HG03565 (cell line): ENCODE results near the gene MCF2L.

ENCODE experiments used
- ATAC-seq: cut with Tn5 transposase; IDR thresholded peaks from one replicate; pipeline ENCODE4 v1.9.1; 2021; ENCODE audit warnings: mild to moderate bottlenecking, moderate library complexity; ENCODE audit not compliant: unreplicated experiment

The MCF2L gene

DNA sequence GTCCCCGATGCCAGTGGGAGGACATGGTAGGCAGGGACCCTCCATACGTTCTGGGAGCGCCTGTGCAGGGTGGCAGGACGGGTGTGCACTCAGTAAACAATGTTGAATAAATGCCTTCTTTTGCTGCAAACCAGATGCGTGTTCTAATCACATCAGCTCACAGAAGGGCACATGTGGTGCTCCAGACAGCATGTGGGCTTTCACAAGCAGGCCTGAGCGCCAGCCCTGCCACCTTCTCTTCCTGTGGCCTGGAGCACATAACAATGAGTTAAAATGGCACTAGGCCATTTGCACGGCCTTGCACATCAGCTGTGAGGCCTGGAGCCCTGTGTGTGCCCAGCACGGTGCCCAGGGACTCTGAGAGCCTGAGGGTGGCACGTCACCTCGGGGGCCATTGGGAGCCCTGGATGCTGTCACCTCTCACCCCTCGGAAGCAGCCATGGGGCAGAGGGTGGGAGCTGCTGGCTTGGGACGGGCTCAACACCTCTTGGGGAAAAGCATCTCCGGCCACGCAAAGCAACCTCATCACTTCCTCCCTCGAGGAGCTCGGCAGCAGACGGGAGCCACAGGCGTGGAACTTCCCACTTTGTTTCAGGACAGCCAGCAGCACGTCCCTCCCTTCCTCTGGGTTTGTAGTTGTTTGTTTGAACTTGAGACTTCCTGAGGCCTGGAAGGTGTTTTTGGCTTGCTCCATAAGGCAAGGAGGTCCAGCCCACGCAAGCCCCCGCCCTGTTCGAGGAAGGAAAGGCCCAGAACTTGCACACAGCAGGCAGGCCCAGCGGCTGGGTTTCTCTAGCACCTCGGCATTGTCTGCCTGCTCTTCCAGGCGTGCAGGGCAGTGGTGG is 9.8 kb downstream of the MCF2L start:
- ATAC-seq = no peak

DNA sequence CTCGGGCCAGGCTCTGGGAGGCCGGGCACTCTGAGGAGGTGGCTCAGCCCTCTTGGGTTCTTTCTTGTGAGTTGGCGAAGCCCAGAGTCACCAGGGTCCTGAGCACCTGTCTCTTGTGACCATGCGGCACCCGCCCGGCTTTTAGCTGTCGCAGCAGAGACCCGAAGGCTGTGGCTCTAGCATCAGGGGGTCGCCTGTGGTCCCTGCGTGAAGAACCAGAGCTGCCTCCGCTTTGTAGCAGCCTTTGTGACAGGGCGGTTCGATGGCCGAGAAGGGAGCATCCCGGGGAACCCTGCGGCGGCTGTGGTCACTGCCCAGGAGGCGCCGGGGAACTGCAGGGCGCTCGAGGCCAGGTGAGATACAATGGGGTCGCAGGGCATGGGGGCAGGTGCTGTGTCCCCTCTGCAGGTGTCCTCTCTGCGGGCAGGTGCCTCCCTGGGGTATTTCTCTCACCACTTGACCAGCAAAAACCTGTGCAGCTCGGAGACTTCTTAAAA is 10.4 kb downstream of the MCF2L start:
- no peak for ATAC-seq

DNA sequence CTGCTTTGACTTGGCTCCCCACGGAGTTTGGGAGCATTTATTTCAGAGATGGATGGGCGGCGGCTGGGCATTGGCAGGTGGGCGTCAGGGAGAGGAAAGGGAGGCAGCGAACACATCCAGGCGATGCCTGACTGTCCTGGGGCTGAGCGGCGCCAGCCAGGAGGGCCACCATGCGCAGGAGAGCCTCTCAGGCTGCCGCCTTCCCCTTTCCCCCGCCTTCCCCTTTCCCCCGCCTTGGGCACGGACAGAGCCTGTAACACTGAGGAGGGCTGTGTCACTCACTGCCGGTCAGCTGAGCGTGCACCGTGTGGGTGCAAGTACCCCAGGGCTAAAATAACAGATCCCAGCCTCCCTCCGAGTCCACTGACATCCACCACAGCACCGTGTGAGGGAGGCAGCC is 11.4 kb downstream of the MCF2L start:
- ATAC-seq = no peak

DNA sequence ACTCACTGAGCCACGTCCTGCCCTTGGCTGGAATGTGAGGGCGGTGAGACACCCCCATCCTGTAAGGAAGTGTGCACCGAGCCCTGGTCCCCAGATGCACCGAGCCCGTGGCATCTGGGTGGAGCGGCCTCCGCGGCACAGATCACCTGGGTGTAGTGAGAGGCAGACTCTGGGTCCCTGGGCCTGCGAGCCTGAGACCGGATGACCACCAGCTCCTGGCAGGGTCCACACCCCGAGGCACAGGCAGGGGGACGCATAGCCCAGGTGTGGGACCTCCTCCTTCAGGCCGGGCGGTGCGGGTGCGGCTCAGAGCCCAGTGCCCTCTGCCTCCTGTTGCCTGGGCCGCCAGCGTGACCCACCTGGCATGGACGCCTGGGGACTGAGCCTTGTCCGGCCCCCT is 12.4 kb downstream of the MCF2L start:
- no peak for ATAC-seq

DNA sequence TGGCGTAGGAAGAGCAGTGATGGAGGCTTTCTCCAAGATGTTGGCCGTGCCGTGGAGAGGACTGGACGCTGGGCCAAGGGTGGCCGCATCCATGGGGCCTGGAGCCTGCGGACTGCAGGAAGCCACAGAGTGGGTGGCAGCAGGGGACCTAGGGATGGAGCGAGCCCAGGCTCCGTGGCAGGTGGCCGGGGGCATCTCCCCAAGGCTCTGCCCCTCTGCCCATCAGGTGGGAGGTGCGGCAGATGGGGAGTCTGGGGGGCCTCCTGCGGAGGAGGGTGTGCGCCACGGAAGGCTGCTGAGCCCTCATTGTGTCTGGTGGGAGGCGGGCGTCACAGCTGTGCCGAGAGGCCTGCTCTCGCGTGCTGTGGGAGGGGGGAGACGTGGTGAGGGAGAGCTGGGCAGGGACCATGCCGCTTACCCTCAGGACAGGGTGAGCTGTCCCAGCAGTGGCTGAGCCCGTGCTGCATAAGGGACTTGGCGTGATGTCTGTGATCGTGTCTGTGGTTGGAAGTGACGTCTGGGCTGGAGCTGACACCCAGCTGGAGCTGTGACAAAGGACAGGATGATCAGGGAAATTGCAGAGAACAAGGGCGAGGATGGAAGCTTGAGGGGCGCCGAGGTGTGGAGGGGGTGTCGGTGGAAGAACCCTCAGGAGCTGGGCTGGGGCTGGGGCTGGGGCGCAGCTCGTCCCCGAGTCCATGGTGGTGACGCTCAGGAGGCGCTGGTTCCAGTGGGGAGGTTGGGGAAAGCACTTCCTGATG is 13.4 kb downstream of the MCF2L start:
- no peak for ATAC-seq

DNA sequence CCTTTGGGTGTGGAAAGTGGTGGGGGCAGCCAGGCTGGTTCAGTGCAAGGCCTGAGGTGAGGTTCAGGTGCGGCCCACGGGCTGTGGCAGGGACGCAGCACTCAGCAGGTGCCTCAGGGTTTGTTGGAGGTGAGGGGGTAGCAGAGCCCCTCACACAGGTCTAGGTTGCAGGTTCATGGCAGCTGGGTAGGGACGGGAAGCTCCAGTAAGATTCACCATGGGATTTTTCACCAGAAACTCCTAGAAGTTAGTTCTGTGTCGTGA is 14.0 kb downstream of the MCF2L start:
- ATAC-seq = no peak

DNA sequence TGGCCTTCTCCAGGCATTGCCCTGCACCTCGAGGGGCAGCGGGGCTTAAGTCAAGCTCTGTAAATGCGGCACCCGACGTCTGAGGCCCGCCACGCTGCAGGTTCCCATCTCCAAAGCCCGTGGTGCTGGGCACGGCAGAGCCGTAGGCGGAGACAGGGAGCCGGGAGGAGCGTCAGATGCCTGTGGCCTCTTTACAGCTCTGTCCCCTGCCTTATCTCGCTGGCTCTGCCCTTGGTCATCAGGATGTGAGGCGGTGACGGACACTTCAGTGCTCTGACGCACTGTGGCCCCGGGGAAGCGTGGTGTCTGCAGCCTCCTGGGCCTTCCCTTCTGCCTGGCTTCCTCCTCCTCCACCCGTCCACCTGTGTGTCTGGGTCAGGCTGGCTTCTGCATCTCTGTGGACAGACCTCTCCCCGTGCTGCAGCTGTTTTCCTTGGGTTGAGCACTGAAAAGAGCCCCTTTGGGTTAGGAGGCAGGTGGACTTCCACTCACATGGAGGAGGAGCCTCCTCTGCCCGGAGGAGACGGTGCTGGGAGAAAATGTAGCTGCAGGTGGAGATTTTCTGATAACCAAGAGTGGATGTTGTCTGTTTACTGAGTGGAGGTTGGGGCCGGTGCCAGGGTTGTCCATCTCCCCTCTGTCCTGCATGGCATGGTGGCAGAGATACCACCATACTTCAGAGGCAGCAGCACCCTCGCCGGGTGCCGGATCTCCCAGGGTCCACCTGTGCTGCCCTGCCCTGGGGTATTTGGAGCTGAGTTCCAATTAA is 14.6 kb downstream of the MCF2L start:
- no peak for ATAC-seq

DNA sequence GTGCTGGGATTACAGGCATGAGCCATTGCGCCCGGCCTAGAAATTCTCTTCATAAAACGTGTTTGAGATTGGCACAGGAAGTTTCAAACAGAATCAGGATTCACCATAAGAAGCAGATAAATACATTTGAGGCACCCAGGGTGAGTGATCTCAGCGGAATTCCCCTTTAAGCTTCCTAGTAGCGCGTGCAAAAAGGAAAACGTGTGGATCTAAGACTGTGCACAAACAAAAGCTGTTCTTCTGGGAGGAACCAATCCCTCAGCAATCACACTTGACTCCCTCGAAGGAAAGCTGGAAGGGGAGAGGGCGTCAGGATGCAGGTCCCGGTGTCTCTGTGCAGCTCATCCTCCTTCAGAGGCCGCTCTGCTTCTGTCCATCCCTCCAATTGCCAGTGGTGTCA is 15.5 kb downstream of the MCF2L start:
- no peak for ATAC-seq

DNA sequence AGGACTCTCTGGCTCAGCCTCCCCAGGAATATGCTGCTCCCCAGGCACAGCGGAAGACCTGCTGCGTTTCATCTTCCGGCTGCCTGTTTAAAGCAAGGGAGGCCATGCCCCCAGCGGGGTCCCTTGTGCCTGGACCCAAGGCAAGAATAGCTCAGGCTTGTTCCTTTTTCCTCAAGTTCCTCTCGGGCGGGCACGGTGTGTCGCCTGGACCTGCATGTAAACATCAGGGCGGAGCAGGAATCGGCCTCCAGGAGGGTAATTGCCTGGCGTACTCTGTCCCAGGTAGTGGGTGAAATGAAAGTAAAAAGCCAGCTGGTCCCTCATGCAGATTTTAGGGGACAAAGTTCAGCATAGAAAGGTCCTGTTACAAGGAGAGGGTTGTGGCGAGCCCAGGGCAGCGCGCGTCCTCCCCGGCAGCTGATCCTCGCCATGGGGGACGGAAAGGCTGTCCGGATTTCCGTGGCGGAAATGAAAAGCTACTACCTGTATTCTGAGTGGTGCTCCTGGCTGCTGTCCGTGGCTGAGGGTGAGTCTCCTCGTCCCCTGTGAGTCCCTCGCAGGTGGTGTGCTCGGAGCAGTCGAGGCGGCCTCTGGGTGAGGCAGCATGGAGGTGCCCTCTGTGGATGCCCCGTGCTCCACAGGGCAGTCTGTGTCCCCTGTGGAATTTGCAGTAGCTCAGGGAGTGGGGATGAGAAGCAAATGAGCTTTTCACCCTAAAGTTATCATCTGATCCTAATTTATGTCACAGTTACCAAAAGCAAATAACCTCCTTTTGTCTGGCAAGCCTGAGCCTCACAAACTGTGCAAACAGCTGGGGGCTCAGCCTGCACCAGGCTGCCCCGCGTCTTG is 16.2 kb downstream of the MCF2L start:
- no peak for ATAC-seq

DNA sequence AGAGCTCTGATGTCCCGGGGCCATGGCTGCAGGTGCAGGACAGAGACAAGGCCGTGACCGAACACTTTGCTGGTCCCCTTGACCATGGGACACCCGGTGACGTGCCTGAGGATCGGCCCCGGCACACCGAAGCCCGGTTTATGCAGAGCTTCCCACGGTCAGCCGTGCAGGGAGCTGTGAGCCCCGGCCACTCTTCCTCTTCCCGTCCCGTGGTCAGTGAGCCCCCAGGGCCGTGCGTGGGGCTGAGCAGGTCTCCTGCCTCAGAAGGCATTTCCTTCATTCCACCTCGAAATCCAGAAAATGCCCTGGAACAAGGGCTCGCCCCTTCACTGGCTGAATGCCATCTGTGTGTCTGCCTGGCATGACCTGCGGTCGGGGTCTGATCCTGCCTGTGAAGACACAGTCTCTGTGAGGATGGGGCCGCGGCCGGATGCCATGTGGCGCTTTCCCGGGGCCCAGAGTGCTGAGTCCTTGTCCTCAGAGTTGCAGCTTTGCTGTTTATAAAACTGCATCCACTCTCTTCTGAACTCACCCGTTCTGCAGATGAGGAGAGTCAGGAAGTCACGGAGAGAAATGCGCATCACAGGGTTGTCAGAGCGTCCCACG is 16.9 kb downstream of the MCF2L start:
- ATAC-seq = no peak

DNA sequence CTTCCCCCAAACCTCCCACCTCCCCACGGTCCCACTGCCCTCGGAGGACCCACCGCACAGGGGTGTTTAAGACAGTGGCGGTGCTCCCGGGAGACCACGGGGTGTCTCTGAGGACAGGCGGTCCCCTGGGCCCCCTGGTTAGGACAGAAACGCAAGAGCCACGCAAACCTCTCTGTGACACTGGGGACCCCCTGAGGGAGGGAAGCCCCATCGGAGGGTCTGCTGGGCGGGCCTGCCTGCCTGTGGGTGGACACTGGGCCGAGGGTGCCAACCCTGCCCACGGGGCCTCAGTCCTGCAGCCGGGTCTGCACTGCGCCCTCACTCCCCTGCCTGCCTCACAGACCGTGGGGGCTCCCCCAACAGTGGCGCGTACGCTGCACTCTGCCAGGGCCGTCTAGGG is 17.5 kb downstream of the MCF2L start:
- no peak for ATAC-seq

DNA sequence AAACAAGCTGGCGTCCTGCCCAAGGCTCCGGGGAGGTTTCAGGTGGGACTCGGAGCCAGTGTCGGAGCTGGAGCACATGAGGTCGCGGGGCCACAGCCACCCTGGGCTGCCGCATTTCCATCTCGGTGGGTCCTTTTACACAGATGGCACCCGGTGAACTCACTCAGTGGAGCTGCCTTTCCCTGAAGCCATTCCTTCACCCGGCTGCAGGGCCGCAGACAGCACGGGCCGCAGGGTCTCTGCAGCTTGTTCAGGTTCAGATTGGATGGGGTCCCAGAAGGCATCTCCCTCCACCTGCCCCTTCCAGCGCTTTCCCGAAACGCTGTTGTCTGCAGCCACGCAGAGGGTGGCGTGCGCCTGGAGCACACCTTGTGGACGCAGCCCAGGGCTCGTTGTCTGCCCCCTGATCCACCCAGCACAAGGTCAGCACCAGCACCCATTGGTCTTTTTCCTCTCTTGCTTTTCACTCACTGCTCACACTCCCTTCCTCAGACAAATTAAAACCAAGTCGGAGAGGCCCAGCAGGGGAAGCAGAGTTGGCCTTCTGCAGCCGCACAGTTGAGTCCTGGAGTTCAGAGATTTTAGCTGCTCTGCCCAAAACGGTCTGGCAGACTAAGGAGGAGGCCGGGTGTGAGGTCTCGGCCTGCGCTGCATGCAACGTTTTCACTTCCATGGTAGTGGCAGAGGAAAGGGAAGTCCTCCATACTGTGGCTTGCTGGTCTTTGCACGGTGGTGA is 18.1 kb downstream of the MCF2L start:
- no peak for ATAC-seq

DNA sequence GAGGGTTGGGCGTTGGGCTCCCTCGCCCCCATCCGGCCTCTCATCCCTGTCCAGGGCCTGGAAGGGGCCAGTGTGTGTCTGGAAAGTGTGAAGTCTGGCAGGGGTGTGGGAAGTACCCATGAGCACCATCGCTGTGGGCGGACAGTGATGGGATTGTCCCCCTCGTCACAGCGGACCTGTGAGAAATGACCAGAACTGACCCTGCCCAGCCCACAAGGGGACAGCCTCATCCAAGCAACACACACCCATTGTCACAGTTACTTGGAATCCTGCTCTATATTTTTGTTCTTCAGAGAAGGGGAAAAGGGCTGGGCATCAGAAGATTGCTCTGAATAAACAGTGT is 18.6 kb downstream of the MCF2L start:
- ATAC-seq = no peak

DNA sequence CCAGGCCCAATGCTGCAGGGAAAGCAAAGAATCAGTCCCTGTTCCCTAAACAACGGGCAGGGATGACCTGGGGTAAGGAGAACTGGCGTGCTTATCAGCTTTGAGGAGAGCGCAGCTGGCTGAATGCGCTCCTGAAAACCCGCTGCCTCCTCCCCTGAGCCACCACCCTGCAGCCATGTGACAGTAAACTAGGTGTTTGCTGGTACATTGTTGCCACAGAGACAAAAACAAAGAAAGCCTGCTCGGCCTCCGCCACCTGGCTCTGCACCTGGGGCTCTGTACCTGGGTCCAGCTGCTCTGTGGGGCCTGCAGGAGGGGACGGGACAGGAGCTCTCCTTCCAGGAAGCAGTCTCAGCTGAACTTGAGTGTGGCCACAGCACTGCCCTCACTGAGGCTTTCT is 21.8 kb downstream of the MCF2L start:
- ATAC-seq = no peak

DNA sequence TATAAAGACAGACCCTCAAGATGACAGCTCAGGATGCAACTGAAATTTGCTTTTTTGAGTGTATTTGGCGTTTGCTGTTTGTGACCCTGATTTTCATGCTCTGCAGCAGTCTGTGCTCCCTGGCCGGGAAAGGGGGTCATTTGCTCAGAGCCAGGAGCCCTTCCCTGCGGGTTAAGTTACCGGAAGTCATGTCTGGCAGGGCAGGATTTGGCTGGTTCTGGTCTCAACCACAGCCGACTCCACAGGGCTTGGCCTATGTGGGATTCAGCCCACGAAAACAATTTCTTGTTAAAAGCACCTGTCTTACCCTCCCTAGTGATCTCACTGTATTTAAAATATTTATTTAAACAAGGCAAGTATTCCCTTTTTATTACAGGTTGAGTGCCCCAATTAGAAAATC is 22.6 kb downstream of the MCF2L start:
- ATAC-seq = no peak

DNA sequence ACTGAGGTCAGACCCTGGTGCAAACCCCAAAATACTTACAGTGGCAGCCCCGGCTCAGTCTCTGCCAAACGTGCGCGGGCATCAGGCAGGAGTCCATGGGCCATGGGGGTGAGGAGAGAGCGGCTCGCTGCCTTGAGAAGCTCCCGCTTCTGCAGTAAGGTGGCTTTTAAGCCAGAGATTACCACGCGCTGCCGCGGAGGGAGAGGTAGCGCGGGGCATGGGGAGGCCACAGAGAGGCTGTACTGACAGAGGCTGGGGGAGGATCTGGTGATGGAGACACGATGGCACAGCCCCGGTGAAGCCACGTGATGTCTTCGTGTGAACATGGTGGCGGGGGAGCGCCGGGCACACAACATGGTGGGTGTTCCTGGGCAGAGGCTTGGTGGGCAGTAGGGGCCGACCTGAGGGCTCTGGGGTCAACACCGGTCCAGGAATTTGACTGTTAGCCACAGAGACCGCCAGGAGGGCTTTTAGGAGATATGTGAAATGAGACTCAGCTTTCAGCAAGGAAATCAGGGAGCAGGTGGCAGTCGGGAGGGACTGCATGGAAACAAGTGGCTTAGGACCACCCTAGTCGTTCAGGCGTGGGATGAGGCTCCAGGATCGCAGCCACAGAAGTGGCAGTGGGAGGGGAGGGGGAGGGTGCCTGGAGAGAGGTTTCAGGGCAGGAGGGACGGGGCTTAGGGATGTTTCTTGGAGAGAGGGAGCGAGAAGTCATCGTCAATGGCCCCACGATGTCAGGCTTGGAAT is 24.1 kb downstream of the MCF2L start:
- no peak for ATAC-seq

DNA sequence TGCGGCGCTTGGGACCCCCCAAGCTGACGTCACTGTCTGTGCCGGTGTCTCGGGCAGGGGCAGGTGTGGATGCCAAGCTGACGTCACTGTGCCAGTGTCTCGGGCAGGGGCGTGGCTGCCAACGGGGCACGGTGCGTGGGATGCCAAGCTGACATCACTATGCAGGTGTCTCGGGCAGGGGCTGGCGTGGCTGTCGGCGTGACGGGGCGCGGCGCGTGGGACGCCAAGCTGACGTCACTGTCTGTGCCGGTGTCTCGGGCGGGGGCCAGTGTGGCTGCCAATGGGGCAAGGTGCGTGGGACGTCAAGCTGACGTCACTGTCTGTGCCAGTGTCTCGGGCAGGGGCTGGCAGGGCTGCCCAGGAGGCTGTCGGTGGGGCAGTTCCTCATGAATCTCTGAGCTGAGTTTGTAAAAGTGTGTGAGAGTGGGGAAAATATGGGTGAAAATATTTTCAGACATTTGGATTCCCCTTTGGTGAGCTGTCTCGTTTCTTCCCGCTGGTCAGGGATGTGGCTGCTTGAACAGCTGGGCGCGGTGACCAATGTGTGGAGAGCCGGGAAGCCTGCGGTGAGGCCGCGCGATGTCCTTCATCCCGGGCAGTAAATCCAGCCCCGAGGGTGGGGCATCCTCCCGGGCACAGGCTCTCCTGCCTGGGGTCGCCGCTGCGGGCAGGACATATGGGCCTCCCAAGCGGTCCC is 25.2 kb downstream of the MCF2L start:
- ATAC-seq = no peak

DNA sequence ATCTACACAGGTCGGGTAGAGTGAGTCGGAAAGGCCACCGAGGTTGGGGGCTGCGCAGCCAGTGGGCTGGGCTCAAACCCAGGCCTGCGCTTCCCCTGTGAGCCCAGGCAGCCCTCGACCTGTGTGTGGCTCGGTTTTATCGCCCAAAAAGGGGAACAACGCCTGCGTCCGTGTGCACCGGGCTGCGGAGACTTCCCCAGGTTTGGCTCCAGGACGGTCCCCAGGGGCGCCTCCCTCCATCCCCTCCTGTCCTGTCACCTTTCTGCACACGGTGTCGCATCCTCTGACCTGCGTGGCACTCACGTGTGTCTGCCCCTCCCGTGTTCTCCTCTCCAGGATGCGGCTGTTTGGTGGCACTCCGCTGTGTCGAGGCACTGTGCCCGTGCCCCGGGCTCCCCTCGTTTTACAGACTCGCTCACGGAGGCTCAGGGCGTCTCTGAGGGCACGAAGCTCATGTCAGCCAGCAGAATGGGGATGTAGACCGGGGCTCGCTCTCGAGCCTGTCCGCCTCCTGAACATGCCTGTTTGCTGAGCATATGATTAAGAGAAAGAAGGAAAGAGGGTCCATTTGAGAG is 25.9 kb downstream of the MCF2L start:
- no peak for ATAC-seq
